GM10266 (cell line): ENCODE data around the gene EDIL3.

Experiments
- DNase-seq: peaks from one replicate; pipeline ENCODE4 v3.0.0; 2012; ENCODE audit errors: extremely low spot score
- CTCF ChIP-seq: IDR thresholded peaks from 2 replicates; pipeline ENCODE4 v1.5.1; 2012; ENCODE audit warnings: mild to moderate bottlenecking, low read depth; ENCODE audit not compliant: control insufficient read depth, insufficient read depth; ENCODE audit errors: missing control alignments

EDIL3 gene

GRCh38 chr5:84378420-84378819 lies 6.3 kb downstream of the EDIL3 start:
- no peak for TF ChIP-seq CTCF

GRCh38 chr5:84376346-84376745 lies 8.3 kb downstream of the EDIL3 start:
- DNase-seq: no peak
- no peak for TF ChIP-seq CTCF

More at GRCh38 chr5:84378420-84378819, 6.3 kb downstream of the EDIL3 start:
- DNase-seq: no peak

- no peak for TF ChIP-seq CTCF
- DNase-seq: no peak
Observed at GRCh38 chr5:84374568-84374967, 10.1 kb downstream of the EDIL3 start.

- TF ChIP-seq CTCF: no peak
- DNase-seq: no peak
Observed at GRCh38 chr5:84373506-84373905, 11.2 kb downstream of the EDIL3 start.

- TF ChIP-seq CTCF: no peak
- no peak for DNase-seq
Observed at GRCh38 chr5:84372066-84372695, 12.5 kb downstream of the EDIL3 start.

- no peak for DNase-seq
- no peak for TF ChIP-seq CTCF
Observed at GRCh38 chr5:84370176-84370575, 14.5 kb downstream of the EDIL3 start.

- no peak for TF ChIP-seq CTCF
- DNase-seq: no peak
Observed at GRCh38 chr5:84364043-84364442, 20.6 kb downstream of the EDIL3 start.
